Fibroblast of skin of left biceps (primary cell): ENCODE measurements around the gene SOCS6.
A peak's percentile ranks its signal among the peaks of the same experiment; 100 is the strongest.
"Not testable (repeated sequence)": the region's sequence is repeated elsewhere in the genome, so short reads cannot be mapped to it uniquely, and the experiment has no call there.

Source experiments
- DNase-seq, 2 experiments: peaks; one replicate each; pipeline ENCODE4 v3.0.0-alpha.2; 2013; ENCODE audit warnings: low read depth in 2 of 2

Gene SOCS6

DNA sequence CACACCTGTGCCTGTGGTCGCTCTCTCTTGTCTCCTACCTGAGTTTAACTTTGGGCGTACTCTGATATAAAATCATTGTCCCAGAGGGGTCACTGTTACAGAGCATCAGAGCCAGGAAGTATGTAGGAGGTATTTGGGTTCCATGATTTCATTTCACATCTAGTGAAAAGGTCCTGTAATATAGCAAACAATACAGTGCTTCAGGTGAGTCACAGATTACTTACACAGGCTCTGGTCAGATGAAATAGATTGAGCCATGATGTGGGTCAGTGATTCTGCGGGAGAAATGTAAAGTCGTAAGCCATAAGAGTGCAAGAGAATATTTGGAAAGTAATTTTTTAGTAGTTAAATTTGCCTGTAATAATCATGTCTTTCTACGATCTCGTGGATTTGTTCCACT lies 70.2 kb downstream of the SOCS6 start:
- DNase-seq = no peak

DNA sequence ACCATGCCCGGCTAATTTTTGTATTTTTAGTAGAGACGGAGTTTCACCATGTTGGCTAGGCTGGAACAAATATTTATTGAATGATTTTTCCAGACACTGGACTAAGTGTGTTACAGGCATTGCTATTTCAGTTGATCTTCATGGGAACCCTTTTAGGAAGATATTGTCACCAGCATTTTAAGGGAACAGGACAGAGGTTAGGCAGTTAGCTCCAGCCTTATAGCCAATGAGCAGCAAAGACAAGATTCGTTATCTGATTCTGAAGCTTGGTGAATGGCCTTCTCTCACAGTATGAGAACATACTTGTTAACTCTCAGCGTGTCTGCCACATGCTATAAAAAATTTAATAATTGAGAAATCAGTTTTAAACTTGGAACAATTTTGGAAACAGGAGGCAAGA lies 73.4 kb downstream of the SOCS6 start:
- DNase-seq = no peak

DNA sequence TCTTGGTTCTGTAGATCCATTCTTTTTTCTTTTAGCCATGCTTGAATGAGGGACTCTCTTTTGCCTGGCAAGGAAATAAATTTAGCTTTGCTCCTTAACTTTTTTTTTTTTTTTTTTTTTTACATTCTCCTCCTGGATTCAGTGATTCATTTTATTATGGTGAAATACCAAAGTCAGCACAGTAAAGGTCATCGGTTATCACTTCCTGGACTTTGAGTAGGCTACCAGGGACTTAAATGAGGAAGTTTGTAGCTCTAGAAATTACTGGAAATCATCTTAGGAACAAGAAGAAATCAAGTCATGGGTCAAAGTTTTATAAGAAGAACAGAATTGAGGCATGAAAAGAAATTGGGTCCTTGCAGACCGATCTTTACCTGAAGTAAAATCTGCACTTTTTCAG lies 75.0 kb downstream of the SOCS6 start:
- DNase-seq = no peak

DNA sequence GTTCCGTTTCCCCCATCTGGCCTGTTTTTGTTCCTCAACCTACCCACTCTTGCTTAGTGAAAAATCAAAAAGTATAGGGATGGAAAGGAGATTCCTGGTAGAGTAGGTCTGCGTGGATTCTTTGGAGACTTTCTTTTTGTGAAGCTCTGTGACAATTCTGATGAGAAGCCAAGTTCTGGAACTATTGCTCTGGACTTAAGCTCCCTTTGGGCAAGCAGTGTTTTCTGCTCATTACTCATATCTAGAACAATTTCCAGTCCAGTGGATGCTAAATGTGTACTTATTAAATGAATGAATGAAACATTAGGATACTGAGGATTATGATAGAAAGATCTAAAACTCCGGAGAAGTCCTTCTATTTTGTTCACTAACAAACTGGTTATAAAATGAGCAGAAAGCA lies 76.5 kb downstream of the SOCS6 start:
- no peak for DNase-seq

DNA sequence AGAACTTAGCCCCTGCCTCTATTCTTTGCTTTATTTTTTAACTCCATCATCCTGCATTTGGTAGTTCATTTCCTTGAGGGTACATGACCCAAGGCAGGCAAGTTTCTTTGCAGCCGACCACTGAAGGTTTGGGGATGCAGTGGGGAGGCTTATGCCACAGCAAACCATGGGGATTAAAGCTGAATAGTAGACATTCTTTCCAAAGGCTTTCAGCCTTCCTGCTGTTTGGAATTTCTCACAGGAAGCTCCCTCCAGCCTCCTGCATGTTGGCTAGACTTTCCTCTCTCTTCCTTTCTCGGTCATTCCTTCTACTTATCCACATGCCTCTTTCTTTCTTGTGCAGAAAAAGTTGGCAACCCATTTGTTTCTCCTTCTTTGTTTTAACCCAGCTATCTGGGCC lies 77.3 kb downstream of the SOCS6 start:
- no peak for DNase-seq

DNA sequence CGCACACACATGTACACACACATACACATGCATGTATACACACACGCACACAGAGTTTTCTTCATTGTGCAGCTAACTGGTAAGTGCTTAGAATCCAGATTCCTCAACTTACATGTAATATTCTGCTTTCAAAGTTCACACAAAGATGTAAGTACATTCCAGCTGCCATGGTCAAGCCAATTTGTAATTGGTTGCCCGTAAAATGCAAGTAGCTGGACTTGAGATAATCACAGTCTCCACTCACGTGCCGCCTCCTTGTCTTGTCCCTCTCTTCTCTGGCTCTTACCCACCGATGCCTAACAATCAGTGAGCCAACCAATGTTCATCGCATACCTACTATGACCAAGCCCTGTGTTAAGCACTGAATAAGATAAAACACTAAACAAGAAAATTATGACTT lies 77.8 kb downstream of the SOCS6 start:
- no peak for DNase-seq

DNA sequence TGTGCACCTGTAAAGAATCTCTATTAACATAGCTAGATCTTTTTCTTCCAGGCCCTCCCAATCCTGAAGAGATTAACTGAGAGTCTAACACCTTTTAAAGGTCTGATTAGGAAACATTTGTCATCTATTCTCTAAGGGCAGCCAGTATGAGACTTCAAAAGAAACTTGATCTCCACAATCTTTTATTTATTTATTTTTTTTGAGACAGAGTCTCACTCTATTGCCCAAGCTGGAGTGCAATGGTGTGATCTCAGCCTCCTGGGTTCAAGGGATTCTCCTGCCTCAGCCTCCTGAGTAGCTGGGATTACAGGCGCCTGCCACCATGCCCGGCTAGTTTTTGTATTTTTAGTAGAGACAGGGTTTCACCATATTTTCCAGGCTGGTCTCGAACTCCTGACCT lies 78.5 kb downstream of the SOCS6 start:
- not testable (repeated sequence) for DNase-seq

DNA sequence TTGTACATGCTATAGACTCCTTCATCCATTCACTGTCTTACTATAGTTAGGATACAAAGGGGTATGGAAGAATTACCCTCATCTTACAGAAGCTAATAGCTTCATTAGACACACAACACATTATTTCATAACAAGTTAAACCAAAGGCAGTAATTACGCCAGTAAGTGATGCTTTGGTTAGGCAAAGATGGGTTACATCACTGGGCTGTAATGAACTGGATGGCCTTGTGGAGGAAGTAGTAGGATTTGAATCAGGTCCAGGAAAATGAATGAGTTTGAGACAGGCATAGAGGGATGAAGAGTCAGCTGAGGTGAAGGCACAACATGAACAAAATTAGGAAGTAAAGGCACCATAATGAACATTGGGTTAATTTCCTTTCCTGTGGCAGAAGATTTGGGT lies 80.1 kb downstream of the SOCS6 start:
- DNase-seq = no peak

DNA sequence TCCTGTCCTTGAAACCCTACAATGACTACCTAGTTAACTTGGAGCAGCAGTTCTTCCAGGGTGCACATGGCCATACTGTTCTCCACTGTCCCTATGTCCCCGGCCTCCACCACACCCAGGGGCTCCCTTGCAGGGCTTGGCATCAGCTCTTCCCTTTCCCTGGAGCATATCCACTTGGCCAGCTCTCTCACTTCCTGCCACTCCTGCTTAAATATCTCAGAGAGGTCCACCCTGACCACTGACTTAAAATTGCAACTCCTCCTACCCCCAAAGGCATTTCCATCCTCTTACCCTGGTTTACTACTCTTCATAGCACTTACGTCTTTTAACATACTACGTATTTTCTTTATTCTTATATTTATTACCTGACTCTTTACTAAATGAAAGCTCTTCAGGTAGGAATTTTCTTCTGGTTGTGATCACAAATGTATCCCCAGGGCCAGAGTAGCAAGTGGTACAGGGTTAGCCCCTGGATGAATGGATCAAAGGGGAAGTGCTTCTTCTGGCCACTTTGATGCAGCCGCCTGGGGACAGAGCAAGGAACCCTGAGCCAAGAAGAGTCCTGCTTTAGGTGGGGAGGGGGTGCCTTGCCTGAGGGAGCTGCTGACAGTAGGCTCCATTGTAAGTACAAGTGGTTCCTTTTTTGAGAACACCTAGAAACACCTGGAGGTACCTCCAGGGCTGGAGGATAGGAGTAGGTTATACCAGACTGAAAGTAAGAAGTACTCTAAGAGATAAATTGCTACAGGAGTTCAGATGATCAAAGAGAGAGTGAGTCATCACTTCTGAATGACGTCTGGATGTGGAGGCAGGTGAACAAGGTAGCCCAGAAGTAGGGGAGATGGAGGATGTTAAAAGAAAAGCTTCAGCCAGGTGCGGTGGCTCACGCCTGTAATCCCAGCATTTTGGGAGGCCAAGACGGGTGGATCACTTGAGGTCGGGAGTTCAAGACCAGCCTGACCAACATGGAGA lies 82.2 kb downstream of the SOCS6 start:
- no peak for DNase-seq

DNA sequence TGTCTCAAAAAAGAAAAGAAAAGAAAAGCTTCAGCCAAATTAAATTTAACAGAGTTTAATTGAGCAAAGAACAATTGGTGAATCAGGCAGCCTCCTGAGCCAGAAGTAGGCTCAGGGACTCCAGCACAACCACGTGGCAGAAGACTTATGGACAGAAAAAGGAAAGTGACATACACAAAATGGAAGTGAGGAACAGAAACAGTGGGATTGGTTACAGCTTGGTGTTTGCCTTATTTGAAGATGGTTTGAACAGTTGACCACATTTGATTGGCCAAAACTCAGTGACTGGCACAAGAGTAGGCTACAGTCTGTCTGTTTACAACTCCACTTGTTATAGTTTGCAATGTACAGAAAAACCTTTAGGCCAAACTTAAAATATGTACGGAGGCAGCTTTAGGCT lies 83.1 kb downstream of the SOCS6 start:
- no peak for DNase-seq

DNA sequence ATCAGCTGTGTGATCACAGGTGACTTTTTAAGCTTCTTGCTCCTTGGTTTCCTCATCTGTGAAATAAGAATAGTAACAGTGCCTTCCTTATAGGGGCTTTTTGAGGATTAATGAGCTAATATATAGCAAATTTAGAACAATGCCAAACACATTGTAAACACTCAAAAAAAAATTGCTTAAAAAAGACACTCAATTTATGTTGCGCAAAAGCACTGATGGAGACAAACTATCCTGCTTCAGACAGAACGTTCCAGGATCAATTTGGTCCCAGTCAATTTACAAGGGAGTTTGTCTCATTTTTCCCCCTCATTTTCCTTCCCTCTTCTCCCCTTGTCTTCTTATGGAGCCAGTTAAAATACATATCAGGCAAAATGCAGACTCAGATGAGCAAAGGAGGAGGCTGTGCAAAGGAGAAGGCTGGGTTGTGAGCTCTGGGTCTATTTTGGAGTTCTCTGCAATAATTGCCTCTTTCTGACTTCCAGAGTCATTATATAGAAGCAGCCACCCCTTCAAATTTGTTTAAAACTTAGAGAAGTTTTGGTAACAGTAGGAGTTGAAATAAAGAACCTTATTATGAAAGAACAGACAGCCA lies 83.7 kb downstream of the SOCS6 start:
- no peak for DNase-seq

DNA sequence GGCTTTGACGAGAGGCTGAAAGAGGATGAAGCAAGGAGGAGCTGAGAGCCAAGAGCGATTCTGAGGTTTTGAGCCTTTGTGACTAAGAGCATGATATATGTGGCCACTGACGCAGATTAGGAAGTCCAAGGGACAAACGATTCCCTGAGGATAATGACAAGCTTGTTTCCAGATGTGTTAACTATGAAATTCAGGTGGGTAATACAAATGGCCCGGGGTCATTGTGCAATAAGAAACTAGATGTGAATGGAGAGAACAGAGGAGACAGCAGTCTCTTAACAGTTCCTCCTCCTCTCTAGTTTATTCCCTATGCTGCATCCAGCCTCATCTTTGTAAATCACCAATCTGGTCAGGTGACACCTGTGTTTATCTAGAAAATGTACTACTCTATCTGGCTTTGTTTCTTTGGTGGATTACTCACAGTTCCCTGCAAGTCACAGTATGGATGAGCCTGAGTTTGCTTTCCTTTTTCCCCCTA lies 84.2 kb downstream of the SOCS6 start:
- peak; percentile 69 to 77 for DNase-seq

DNA sequence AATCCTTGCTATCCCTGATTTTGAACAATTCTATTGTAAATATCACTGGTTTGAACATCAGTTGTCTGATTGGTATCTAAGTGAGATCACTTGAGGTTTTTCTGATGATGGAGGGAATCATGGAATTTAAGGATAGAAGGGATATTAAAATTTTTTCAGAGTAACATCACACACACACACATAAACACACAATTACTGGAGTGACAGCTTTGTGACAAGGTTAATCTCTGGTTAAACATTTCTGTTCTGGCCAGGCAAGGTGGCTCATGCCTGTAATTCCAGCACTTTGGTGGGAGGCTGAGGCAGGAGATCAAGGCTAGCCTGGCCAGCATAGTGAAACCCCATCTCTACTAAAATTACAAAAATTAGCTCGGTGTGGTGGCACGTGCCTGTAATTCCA lies 85.3 kb downstream of the SOCS6 start:
- DNase-seq = no peak

DNA sequence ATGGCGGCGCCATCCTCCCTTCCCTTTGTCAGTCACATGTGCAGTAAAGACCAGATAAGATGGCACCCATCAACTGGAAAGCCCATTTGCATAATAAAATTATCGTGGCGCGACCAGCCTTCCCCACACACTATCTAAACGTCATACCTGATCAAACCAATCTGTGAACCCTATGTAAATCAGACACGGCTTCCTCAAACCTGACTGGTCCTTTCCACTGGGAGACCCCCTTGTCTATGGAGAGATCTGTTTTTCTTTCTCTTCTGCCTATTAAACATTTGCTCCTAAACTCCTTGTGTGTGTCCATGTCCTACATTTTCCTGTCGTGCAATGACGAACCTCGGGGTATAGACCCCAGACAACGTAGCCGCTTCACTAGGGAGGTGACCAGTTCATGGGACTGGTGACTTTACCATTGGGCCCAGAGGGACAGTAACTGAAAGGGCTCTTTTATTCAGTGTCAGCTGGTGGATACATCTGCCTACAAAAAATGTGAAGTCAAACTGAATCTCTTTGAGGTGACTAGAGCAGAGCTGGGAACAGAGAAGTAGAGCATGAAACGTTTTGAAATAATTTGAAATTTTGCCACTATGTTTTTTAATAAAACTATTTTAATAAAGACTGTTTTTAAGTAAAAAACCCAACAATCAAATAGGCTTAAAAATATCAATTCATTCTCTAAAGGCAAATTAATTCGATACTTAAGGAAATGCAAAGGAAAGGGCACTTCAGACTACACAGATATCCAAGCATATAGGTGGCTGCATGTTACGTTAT lies 87.5 kb downstream of the SOCS6 start:
- DNase-seq = no peak

DNA sequence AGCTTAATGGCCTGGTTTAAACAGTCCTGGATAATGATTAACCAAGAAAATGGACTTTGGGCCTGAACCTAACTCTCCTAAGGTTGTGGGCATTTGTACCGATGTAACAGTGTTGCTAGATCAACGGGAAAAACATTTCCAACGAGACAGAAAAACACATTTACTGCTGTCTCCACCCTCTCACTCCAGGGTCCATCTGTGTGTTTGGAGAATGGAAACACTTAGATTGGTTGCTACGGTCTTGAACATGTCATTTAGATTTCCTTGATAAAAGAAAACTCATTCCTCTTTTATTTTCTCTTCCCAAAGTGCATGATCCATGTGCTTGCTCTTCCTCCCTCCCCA lies 88.0 kb downstream of the SOCS6 start:
- no peak for DNase-seq

DNA sequence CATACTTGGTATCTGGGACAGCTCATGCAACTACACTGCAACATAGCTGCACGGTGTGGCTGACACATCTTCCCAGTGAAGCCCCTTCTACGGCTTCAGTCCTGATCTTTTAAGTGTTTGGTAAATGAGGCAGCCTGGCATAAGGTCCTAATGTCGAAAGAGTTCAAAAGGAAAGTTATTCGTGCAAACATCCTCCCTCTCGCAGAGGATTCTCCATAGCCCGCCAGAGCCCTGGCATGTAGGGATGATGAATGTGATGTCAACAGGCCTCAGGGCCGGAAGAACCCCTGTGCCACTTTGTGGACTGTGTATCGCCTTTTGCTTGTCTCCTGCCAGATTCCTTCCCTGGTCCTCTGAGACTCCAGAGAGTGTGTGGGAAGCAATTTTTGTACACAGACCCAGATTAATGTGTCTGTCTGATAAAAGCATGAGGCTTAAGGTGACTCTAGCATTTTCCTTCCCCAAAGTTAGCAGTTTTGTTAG lies 88.5 kb downstream of the SOCS6 start:
- DNase-seq = no peak

DNA sequence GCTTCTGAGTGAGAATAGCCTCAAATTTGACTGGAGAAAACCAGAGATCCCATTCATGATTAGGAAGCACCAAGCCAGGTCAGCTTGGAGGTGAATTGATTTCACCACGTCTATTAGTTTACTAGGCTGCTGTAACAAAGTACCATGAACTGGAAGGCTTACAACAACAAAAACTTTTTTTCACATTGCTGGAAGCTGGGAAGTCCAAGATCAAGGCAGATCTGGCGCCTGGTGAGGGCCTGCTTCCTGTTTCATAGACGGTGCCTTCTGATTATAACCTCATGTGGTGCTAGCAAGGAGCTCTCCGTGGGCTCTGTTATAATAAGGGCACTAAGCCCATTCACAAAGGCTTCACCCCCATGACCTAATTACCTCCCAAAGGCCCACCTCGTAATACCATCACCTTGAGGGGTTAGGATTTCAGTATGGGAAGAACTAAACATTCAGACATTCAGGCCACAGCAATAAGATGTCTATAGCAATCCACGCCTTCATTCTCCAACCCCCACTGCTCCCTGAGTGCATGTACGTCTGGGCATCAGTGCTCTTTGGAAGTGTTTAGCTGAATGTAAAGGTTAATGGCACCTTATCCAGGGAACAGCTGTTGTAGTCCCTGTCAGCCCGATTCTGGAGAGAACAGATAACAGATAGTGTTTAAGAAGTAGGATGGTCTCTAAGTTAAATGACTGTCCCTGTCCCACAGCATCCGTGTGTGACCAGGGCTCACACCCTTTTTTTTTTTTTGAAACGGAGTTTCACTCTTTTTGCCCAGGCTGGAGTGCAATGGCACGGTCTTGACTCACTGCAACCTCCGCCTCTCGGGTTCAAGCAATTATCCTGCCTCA lies 89.2 kb downstream of the SOCS6 start:
- DNase-seq = no peak
